Mesodermal cell (in vitro differentiated cells): ENCODE results near the gene C1orf21.

Experiments used
- H3K27ac ChIP-seq: 2 replicates; pipeline ENCODE4 v1.7.0; 2013; ENCODE audit warnings: mild to moderate bottlenecking, low read depth, low read length, moderate library complexity; ENCODE audit not compliant: severe bottlenecking
- H3K36me3 ChIP-seq: 2 replicates; pipeline ENCODE4 v1.7.1; 2013; ENCODE audit warnings: mild to moderate bottlenecking, low read length, moderate library complexity; ENCODE audit not compliant: control insufficient read depth, insufficient read depth
- H3K4me1 ChIP-seq: one replicate; pipeline ENCODE4 v1.7.1; 2013; ENCODE audit warnings: mild to moderate bottlenecking, low read length; ENCODE audit not compliant: insufficient read depth, control insufficient read depth, poor library complexity, severe bottlenecking
- H3K4me3 ChIP-seq: 2 replicates; pipeline ENCODE4 v1.7.0; 2013; ENCODE audit warnings: low read length, control low read depth, mild to moderate bottlenecking; ENCODE audit not compliant: insufficient read depth, poor library complexity, severe bottlenecking; ENCODE audit errors: extremely low read depth
- H3K9me3 ChIP-seq: 2 replicates; pipeline ENCODE4 v1.7.1; 2013; ENCODE audit warnings: mild to moderate bottlenecking, low read length, moderate library complexity; ENCODE audit not compliant: control insufficient read depth
- whole genome bisulfite sequencing, 2 experiments: methylation state at CpG; one replicate each; pipeline ENCODE4 v1.1.5; 2013; ENCODE audit warnings: missing lambda C conversion rate in 2 of 2; ENCODE audit not compliant: insufficient coverage in 2 of 2; 5-methylcytosine and 5-hydroxymethylcytosine counted together

C1orf21 gene

GRCh38 chr1:184553845-184554244 is 167.0 kb downstream of the C1orf21 start:
- H3K36me3 ChIP-seq = no peaks in the 10 kb centered on the region
- 73 to 92% methylated on average over 2 of the region's 2 CpGs for WGBS, 2 experiments
- no peaks in the 10 kb centered on the region for H3K9me3 ChIP-seq
- no peaks in the 10 kb centered on the region for H3K4me1 ChIP-seq
- no peak overlapping the region for H3K4me3 ChIP-seq
- H3K27ac ChIP-seq = no peak overlapping the region

GRCh38 chr1:184555665-184556641 is 169.1 kb downstream of the C1orf21 start:
- Histone ChIP-seq H3K36me3 (no peaks in the 10 kb centered on the region), H3K4me1 (no peaks in the 10 kb centered on the region), H3K27ac (no peak overlapping the region), H3K9me3 (no peaks in the 10 kb centered on the region), H3K4me3 (no peak overlapping the region)
- 87 to 94% methylated on average over 2 of the region's 7 CpGs for WGBS, 2 experiments

GRCh38 chr1:184556665-184557064 is 169.8 kb downstream of the C1orf21 start:
- no peak overlapping the region for H3K4me3 ChIP-seq
- H3K4me1 ChIP-seq = no peaks in the 10 kb centered on the region
- no peaks in the 10 kb centered on the region for H3K9me3 ChIP-seq
- WGBS, 2 experiments = 80 to 94% methylated on average over 2 of the region's 2 CpGs
- no peak overlapping the region for H3K27ac ChIP-seq
- H3K36me3 ChIP-seq = no peaks in the 10 kb centered on the region

GRCh38 chr1:184557423-184558347 is 170.9 kb downstream of the C1orf21 start:
- 92 to 100% methylated on average over 1 of the region's 3 CpGs for WGBS, 2 experiments
- no peak overlapping the region for H3K4me3 ChIP-seq
- H3K4me1 ChIP-seq = no peaks in the 10 kb centered on the region
- no peak overlapping the region for H3K27ac ChIP-seq
- H3K36me3 ChIP-seq = no peaks in the 10 kb centered on the region
- H3K9me3 ChIP-seq = no peaks in the 10 kb centered on the region

- no peak overlapping the region for H3K27ac ChIP-seq
- no peaks in the 10 kb centered on the region for H3K36me3 ChIP-seq
- H3K9me3 ChIP-seq = no peaks in the 10 kb centered on the region
- no peaks in the 10 kb centered on the region for H3K4me1 ChIP-seq
- no peak overlapping the region for H3K4me3 ChIP-seq
Observed at GRCh38 chr1:184558691-184559090, 171.9 kb downstream of the C1orf21 start.

- Histone ChIP-seq H3K4me1 (no peaks in the 10 kb centered on the region), H3K4me3 (no peak overlapping the region), H3K36me3 (no peaks in the 10 kb centered on the region), H3K9me3 (no peaks in the 10 kb centered on the region), H3K27ac (no peak overlapping the region)
- no CpG with 5 or more reads among the region's 1 CpG for WGBS, 2 experiments
Observed at GRCh38 chr1:184559117-184559713, 172.4 kb downstream of the C1orf21 start.

GRCh38 chr1:184562806-184563205 is 176.0 kb downstream of the C1orf21 start:
- H3K4me1 ChIP-seq = peaks cover 9% of the 10 kb centered on the region
- H3K4me3 ChIP-seq = no peak overlapping the region
- H3K27ac ChIP-seq = no peak overlapping the region
- H3K9me3 ChIP-seq = no peaks in the 10 kb centered on the region
- no CpG with 5 or more reads among the region's 1 CpG for WGBS, 2 experiments
- H3K36me3 ChIP-seq = no peaks in the 10 kb centered on the region

- Histone ChIP-seq H3K27ac (no peak overlapping the region), H3K9me3 (no peaks in the 10 kb centered on the region), H3K36me3 (no peaks in the 10 kb centered on the region), H3K4me3 (no peak overlapping the region), H3K4me1 (peaks cover 9% of the 10 kb centered on the region)
- no CpG with 5 or more reads among the region's 1 CpG for WGBS, 2 experiments
Observed at GRCh38 chr1:184563308-184563707, 176.5 kb downstream of the C1orf21 start.

- WGBS, 2 experiments = no CpG with 5 or more reads among the region's 1 CpG
- Histone ChIP-seq H3K27ac (no peak overlapping the region), H3K9me3 (no peaks in the 10 kb centered on the region), H3K4me3 (no peak overlapping the region), H3K36me3 (no peaks in the 10 kb centered on the region), H3K4me1 (peaks cover 9% of the 10 kb centered on the region)
Observed at GRCh38 chr1:184567009-184567408, 180.2 kb downstream of the C1orf21 start.

GRCh38 chr1:184567637-184568036 is 180.8 kb downstream of the C1orf21 start:
- Histone ChIP-seq H3K36me3 (no peaks in the 10 kb centered on the region), H3K9me3 (no peaks in the 10 kb centered on the region), H3K4me3 (no peak overlapping the region), H3K4me1 (peaks cover 9% of the 10 kb centered on the region), H3K27ac (no peak overlapping the region)
- WGBS, 2 experiments = 55 to 73% methylated on average over 2 of the region's 2 CpGs
